Activated naive CD4-positive, alpha-beta T cell treated with anti-CD3 and anti-CD28 coated beads, Interleukin-2, amount 10 ng/mL, durations not matched to agents 7 days and 5 days (primary cell): ENCODE results near the gene TMPRSS13.

ENCODE experiments used
- CTCF ChIA-PET: fragments of 350-600 bp; sonication (Branson Sonifier 250); formaldehyde crosslinking; loops from one replicate; lab custom pipeline; 2021; ENCODE audit warnings: antibody characterized with exemption; lab: Charles Lee
- DNase-seq: peaks from one replicate; pipeline ENCODE4 v3.0.0-alpha.2; 2020
- H3K27ac Mint-ChIP-seq: one replicate; pipeline ENCODE4 v1.8.0; 2021; ENCODE audit warnings: mild to moderate bottlenecking, moderate library complexity, mixed read lengths
- H3K27me3 Mint-ChIP-seq: one replicate; pipeline ENCODE4 v1.8.0; 2021; ENCODE audit warnings: mild to moderate bottlenecking, mixed read lengths
- H3K36me3 Mint-ChIP-seq: one replicate; pipeline ENCODE4 v1.8.0; 2021; ENCODE audit warnings: mixed read lengths
- H3K4me1 Mint-ChIP-seq: one replicate; pipeline ENCODE4 v1.8.0; 2021; ENCODE audit warnings: mixed read lengths
- H3K4me3 Mint-ChIP-seq: one replicate; pipeline ENCODE4 v1.8.0; 2021; ENCODE audit warnings: mild to moderate bottlenecking, moderate library complexity, mixed read lengths
- H3K9me3 Mint-ChIP-seq: one replicate; pipeline ENCODE4 v1.8.0; 2021; ENCODE audit warnings: mixed read lengths

The TMPRSS13 gene

GRCh38 chr11:117946156-117946841 is 17.1 kb upstream of the TMPRSS13 start:
- Mint-ChIP-seq H3K36me3 (peaks cover 4% of the 10 kb centered on the region), H3K4me1 (peaks cover 78% of the 10 kb centered on the region), H3K4me3 (no peak overlapping the region), H3K9me3 (no peaks in the 10 kb centered on the region), H3K27me3 (peaks cover 15% of the 10 kb centered on the region), H3K27ac (peak overlapping the region; percentile 33)
- DNase-seq = no peak
- CTCF ChIA-PET = interaction anchor here (0.6 to 11.6 kb wide), 54 partner anchors 10 to 520 kb away, joined by 3 to 304 read pairs (median 5); partner anchors contain the start of genes FXYD2, FXYD6 and TMPRSS13

GRCh38 chr11:117945047-117945810 is 16.0 kb upstream of the TMPRSS13 start:
- Mint-ChIP-seq H3K27ac (no peak overlapping the region), H3K36me3 (peaks cover 4% of the 10 kb centered on the region), H3K4me3 (no peak overlapping the region), H3K9me3 (no peaks in the 10 kb centered on the region), H3K4me1 (peaks cover 70% of the 10 kb centered on the region), H3K27me3 (peaks cover 23% of the 10 kb centered on the region)
- CTCF ChIA-PET = interaction anchor here (0.7 to 11.6 kb wide), 15 partner anchors 9 to 519 kb away, joined by 3 to 304 read pairs (median 10); partner anchors contain the start of genes FXYD2 and IL10RA
- DNase-seq = no peak

GRCh38 chr11:117944554-117944953 is 15.4 kb upstream of the TMPRSS13 start:
- Mint-ChIP-seq H3K27me3 (peaks cover 26% of the 10 kb centered on the region), H3K27ac (no peak overlapping the region), H3K9me3 (no peaks in the 10 kb centered on the region), H3K36me3 (peaks cover 4% of the 10 kb centered on the region), H3K4me3 (no peak overlapping the region), H3K4me1 (peaks cover 63% of the 10 kb centered on the region)
- DNase-seq = no peak
- CTCF ChIA-PET = interaction anchor here (0.9 to 11.6 kb wide), 10 partner anchors 8 to 519 kb away, joined by 3 to 304 read pairs (median 34); partner anchors contain the start of gene FXYD2

GRCh38 chr11:117941976-117942654 is 12.9 kb upstream of the TMPRSS13 start:
- no peak for DNase-seq
- no peak overlapping the region for H3K4me3 Mint-ChIP-seq
- CTCF ChIA-PET = interaction anchor here (0.6 to 2.6 kb wide), 6 partner anchors 18 to 832 kb away, joined by 3 to 8 read pairs (median 6); no protein-coding TSS in a partner anchor
- no peaks in the 10 kb centered on the region for H3K36me3 Mint-ChIP-seq
- H3K27ac Mint-ChIP-seq = no peak overlapping the region
- H3K4me1 Mint-ChIP-seq = peaks cover 38% of the 10 kb centered on the region
- no peaks in the 10 kb centered on the region for H3K9me3 Mint-ChIP-seq
- H3K27me3 Mint-ChIP-seq = peaks cover 45% of the 10 kb centered on the region

- H3K9me3 Mint-ChIP-seq = no peaks in the 10 kb centered on the region
- H3K4me1 Mint-ChIP-seq = peaks cover 30% of the 10 kb centered on the region
- H3K27me3 Mint-ChIP-seq = peaks cover 47% of the 10 kb centered on the region
- DNase-seq = no peak
- no peaks in the 10 kb centered on the region for H3K36me3 Mint-ChIP-seq
- no peak overlapping the region for H3K4me3 Mint-ChIP-seq
- CTCF ChIA-PET = interaction anchor here (0.6 to 2.6 kb wide), 5 partner anchors 97 to 833 kb away, joined by 4 to 8 read pairs (median 7); no protein-coding TSS in a partner anchor
- no peak overlapping the region for H3K27ac Mint-ChIP-seq
These were observed 12.0 kb upstream of the TMPRSS13 start for GRCh38 chr11:117941163-117941707.

GRCh38 chr11:117940736-117941135 is 11.5 kb upstream of the TMPRSS13 start:
- CTCF ChIA-PET = interaction anchor here (1.2 to 1.9 kb wide), 3 partner anchors 9 to 117 kb away, joined by 3 to 7 read pairs (median 5); no protein-coding TSS in a partner anchor
- Mint-ChIP-seq H3K27me3 (peaks cover 50% of the 10 kb centered on the region), H3K36me3 (no peaks in the 10 kb centered on the region), H3K27ac (no peak overlapping the region), H3K4me1 (peaks cover 26% of the 10 kb centered on the region), H3K9me3 (no peaks in the 10 kb centered on the region), H3K4me3 (no peak overlapping the region)
- no peak for DNase-seq

DNA sequence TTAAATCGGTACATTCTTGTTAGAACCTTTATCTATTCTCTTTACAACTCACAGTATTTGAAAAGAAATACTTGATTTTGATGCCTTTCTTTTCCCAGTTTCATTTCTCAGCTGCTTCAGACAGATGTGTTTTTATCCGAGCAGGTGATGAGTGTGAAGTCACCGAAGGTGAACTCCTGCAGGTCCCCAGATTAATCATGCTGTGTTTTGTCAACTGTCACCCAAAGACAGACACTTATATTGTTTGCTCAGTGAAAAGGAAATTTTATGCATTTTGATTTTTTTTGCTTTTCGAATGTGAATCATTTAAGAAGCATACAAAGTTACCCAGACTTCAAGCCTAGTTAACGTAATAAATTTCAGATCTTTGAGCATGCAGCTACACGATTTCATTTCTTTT is 7.8 kb upstream of the TMPRSS13 start:
- peaks cover 51% of the 10 kb centered on the region for H3K27me3 Mint-ChIP-seq
- CTCF ChIA-PET = interaction anchor here (0.7 to 5.8 kb wide), 6 partner anchors 8 to 129 kb away, joined by 3 to 38 read pairs (median 6); no protein-coding TSS in a partner anchor
- H3K4me3 Mint-ChIP-seq = no peak overlapping the region
- H3K9me3 Mint-ChIP-seq = no peaks in the 10 kb centered on the region
- no peaks in the 10 kb centered on the region for H3K36me3 Mint-ChIP-seq
- DNase-seq = no peak
- no peak overlapping the region for H3K27ac Mint-ChIP-seq
- H3K4me1 Mint-ChIP-seq = peaks cover 16% of the 10 kb centered on the region

DNA sequence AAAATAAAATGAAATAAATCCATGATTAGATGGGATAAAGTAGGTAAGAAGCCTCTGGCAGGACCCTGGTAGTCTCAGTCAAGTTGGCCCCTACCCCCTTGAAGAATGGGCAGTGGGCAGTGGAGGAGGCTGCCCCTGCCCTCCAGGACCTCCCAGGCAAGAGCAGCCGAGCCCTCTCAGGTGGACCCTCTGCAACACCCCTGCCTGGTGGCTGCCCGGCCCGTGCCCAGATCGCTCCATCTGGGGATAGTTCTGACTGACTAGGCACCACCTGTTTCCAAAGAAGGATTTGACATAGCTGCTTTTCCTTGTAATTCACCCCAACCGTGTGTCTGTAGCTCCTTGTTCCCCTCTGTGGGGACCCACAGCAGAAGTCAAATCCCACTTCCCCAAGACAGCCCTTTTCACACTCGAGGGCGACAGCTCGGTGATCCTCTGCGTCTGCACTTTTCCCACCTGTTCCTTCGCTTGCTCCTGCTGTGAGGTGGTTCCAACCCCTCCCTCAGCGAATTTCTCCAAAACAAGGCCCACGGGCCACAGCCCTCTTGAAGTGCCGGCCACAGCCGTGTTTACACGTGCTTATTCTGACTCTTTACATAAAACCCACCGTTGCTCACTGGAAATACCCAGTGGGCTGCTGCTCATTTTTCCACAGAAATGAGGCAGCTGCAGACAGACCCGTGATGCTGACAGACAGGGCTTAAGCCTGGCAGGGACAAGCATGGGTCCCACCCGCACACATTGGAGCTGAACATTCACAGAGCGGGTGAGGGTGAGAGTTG is 5.5 kb upstream of the TMPRSS13 start:
- CTCF ChIA-PET = interaction anchor here (1.1 to 5.8 kb wide), 2 partner anchors 12 to 119 kb away, joined by 3 to 38 read pairs; no protein-coding TSS in a partner anchor
- H3K9me3 Mint-ChIP-seq = no peaks in the 10 kb centered on the region

DNA sequence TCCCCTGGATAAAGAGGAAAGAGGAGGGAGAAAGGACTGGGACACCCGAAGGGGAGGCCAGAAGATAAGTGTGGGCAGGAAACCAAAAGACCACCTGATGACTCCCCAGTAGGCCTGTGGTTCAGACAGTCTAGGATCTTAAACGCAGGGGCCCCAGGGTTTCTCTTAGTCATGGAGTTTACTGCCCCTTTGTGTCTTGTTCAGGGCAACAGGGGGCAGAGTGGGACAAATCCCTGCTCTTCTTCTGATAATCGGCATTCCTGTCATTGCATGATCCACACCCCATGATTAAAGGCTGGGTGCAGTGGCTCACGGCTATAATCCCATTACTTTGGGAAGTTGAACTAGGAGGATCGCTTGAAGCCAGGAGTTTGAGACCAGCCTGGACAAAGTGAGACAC is 4.7 kb upstream of the TMPRSS13 start:
- DNase-seq = no peak
- H3K36me3 Mint-ChIP-seq = no peaks in the 10 kb centered on the region
- no peaks in the 10 kb centered on the region for H3K9me3 Mint-ChIP-seq
- H3K4me3 Mint-ChIP-seq = no peak overlapping the region
- no peak overlapping the region for H3K27ac Mint-ChIP-seq
- CTCF ChIA-PET = interaction anchor here (1.1 to 5.8 kb wide), 2 partner anchors 13 to 119 kb away, joined by 3 to 38 read pairs; no protein-coding TSS in a partner anchor
- H3K4me1 Mint-ChIP-seq = peaks cover 42% of the 10 kb centered on the region
- H3K27me3 Mint-ChIP-seq = peaks cover 36% of the 10 kb centered on the region

More for the DNA sequence above, 5.5 kb upstream of the TMPRSS13 start:
- Mint-ChIP-seq H3K4me3 (no peak overlapping the region), H3K27me3 (peaks cover 38% of the 10 kb centered on the region), H3K36me3 (no peaks in the 10 kb centered on the region), H3K4me1 (peaks cover 36% of the 10 kb centered on the region), H3K27ac (no peak overlapping the region)
- no peak for DNase-seq

DNA sequence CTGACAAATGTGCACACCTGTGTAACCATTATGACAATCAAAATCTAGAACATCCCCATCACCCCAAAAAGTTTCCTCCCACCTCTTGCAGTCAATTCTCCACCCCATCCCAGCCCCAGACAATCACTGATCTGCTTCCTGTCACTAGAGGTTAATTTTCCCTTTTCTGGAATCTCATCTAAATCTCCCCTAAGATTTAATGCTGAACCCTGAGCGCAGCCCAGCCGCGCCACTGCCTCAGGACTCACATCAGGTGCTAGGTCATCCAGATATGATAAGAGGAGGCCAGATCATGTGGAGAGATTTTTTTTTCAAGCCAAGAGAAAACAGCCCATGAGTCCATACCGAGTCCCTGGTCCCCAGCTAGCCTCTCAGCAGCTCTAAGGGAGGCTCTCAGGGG is 4.3 kb upstream of the TMPRSS13 start:
- no peaks in the 10 kb centered on the region for H3K9me3 Mint-ChIP-seq
- H3K36me3 Mint-ChIP-seq = no peaks in the 10 kb centered on the region
- peaks cover 47% of the 10 kb centered on the region for H3K4me1 Mint-ChIP-seq
- peaks cover 36% of the 10 kb centered on the region for H3K27me3 Mint-ChIP-seq
- no peak for DNase-seq
- CTCF ChIA-PET = interaction anchor here (2.1 to 5.8 kb wide), 3 partner anchors 14 to 126 kb away, joined by 10 to 38 read pairs (median 17); no protein-coding TSS in a partner anchor
- no peak overlapping the region for H3K4me3 Mint-ChIP-seq
- no peak overlapping the region for H3K27ac Mint-ChIP-seq

DNA sequence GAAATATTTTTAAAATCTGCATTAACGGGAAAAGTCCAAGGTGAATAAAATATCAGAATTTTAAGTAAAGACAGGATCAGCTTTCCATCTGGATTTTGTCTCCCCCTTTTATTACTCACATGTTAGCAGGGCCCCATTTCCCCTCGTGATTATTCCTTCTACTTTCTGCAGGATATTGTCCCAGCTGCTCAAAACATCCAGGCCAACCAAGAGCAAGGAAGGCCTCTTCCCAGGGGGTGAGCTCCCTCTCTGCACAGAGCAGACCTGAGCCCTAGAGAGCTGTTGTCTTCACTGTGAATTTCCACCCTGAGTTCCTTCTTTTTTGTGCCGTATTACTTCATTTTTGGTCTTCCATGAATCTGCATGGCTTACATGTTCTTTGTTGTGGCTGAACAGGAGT is 3.7 kb upstream of the TMPRSS13 start:
- peak; percentile 17 for DNase-seq
- no peaks in the 10 kb centered on the region for H3K36me3 Mint-ChIP-seq
- CTCF ChIA-PET = interaction anchor here (2.1 to 3.2 kb wide), 3 partner anchors 14 to 125 kb away, joined by 10 to 32 read pairs (median 17); no protein-coding TSS in a partner anchor
- peaks cover 52% of the 10 kb centered on the region for H3K4me1 Mint-ChIP-seq
- peaks cover 38% of the 10 kb centered on the region for H3K27me3 Mint-ChIP-seq
- H3K27ac Mint-ChIP-seq = no peak overlapping the region
- H3K9me3 Mint-ChIP-seq = no peaks in the 10 kb centered on the region
- H3K4me3 Mint-ChIP-seq = no peak overlapping the region

DNA sequence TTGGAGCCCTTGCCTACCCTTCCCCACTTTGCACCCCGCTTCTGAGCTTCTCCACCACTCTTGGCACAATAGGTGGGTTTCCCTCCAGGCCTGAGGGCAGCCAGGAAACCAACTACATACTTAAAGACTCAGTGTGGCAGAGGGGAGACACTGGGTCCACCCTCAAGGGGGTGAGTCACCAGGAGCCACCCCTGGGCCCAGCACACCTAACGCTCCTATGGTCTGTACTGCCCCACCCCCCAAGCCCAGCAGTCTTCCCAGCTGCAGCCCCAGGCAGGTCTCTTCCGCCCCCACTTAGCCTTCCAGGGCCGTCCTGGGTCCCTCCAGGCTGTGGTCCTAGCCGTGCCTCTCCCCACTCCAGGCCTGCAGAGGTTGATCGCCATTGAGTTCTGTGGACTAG is 3.2 kb upstream of the TMPRSS13 start:
- H3K4me1 Mint-ChIP-seq = peaks cover 52% of the 10 kb centered on the region
- no peak overlapping the region for H3K27ac Mint-ChIP-seq
- peaks cover 39% of the 10 kb centered on the region for H3K27me3 Mint-ChIP-seq
- no peak overlapping the region for H3K4me3 Mint-ChIP-seq
- no peaks in the 10 kb centered on the region for H3K9me3 Mint-ChIP-seq
- H3K36me3 Mint-ChIP-seq = no peaks in the 10 kb centered on the region
- no peak for DNase-seq
- CTCF ChIA-PET = interaction anchor here (1.3 to 3.2 kb wide), 5 partner anchors 7 to 139 kb away, joined by 3 to 32 read pairs (median 10); no protein-coding TSS in a partner anchor
